ENCODE results near the gene CD44. TPM values are rescaled to one million over a fixed set of nuclear protein-coding genes. Genes with fewer than 3 reads are reported as not detected.

The CD44 gene
- total RNA-seq, 4 donors from 2014 or later = 56.3 to 182 (median 114) TPM

- Histone ChIP-seq H3K4me1 (peaks cover 0 to 34% (median 2%) of the 10 kb centered on the region in 4 donors), H3K9me3 (no peaks in the 10 kb centered on the region), H3K4me3 (no peak overlapping the region), H3K27ac (no peak overlapping the region), H3K27me3 (no peaks in the 10 kb centered on the region), H3K36me3 (no peaks in the 10 kb centered on the region)
- in situ Hi-C loops (cut with MboI; ENCODE audit: low pct_ligation_motif_present in 1 of 4, low pct_unique_long_range_greater_than_20kb in 1 of 4, low sequenced_read_pairs in 3 of 4) = loop anchor here in 1 of 4 donors (10.0 kb wide), 1 partner anchor 244 kb away; no protein-coding TSS in a partner anchor
- 81 to 100% methylated on average over 1 of the region's 1 CpG for WGBS, 2 donors (ENCODE audit: low coverage in 1 of 2)
- no peak for DNase-seq
- intact Hi-C loops (cut with DNase I; ENCODE audit: low total_unique reads) = no loop called here
- no peak for TF ChIP-seq POLR2AphosphoS5 (IDR thresholded peaks at IDR 0.05)
- TF ChIP-seq POLR2A (IDR thresholded peaks at IDR 0.05) = no peak
- TF ChIP-seq EP300 (IDR thresholded peaks at IDR 0.05; ENCODE audit: low read depth) = no peak
- TF ChIP-seq CTCF (IDR thresholded peaks at IDR 0.05) = no peak
These were observed 99.9 kb downstream of the CD44 start for GRCh38 chr11:35238882-35239281.

DNA sequence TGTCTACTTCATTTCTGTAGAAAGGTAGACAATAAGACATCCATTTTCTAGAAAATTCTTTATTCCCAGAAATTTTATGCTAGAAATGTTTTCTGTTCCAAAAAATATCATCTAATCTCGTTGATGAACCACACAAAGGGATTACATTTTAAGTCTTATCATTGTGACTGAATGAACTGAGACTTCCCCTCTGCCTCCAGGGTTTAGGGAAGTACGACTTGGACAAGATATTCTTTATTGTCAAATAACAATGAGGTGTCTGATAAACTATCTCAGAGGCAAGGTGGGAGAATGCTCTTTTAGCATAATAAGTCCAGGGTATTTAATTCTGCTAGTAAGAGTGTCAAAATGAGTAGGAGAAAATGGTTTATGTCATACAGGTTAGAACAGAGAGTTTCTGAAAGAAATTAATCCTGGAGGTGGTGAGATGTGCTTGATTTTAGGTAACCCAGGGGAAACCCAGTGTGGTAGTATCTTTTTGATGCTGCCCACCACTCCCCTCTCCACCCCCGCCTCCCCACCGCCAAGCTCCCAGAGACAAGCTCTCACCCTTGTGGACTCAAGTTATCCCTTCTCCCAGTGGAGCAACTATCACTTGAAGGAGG is 100.6 kb downstream of the CD44 start:
- H3K36me3 ChIP-seq = no peaks in the 10 kb centered on the region
- in situ Hi-C loops (cut with MboI; ENCODE audit: low pct_ligation_motif_present in 1 of 4, low pct_unique_long_range_greater_than_20kb in 1 of 4, low sequenced_read_pairs in 3 of 4) = loop anchor here in 1 of 4 donors (10.0 kb wide), 1 partner anchor 245 kb away; no protein-coding TSS in a partner anchor
- WGBS, 2 donors (ENCODE audit: low coverage in 1 of 2) = 54 to 71% methylated on average over 2 to 4 of the region's 4 CpGs
- no peaks in the 10 kb centered on the region for H3K9me3 ChIP-seq
- no peak overlapping the region for H3K27ac ChIP-seq
- H3K4me1 ChIP-seq = peaks cover 0 to 34% (median 2%) of the 10 kb centered on the region in 4 donors
- no peak for DNase-seq
- no peak overlapping the region for H3K4me3 ChIP-seq
- intact Hi-C loops (cut with DNase I; ENCODE audit: low total_unique reads) = no loop called here
- H3K27me3 ChIP-seq = no peaks in the 10 kb centered on the region
- TF ChIP-seq POLR2AphosphoS5 (IDR thresholded peaks at IDR 0.05) = no peak
- no peak for TF ChIP-seq CTCF (IDR thresholded peaks at IDR 0.05)
- no peak for TF ChIP-seq EP300 (IDR thresholded peaks at IDR 0.05; ENCODE audit: low read depth)
- no peak for TF ChIP-seq POLR2A (IDR thresholded peaks at IDR 0.05)

GRCh38 chr11:35241083-35241482 is 102.1 kb downstream of the CD44 start:
- H3K4me3 ChIP-seq = no peak overlapping the region
- peaks cover 0 to 29% (median 2%) of the 10 kb centered on the region in 4 donors for H3K4me1 ChIP-seq
- H3K27ac ChIP-seq = no peak overlapping the region
- no peak for DNase-seq
- intact Hi-C loops (cut with DNase I; ENCODE audit: low total_unique reads) (no loop called here), in situ Hi-C loops (cut with MboI; ENCODE audit: low pct_ligation_motif_present in 1 of 4, low pct_unique_long_range_greater_than_20kb in 1 of 4, low sequenced_read_pairs in 3 of 4) (no loop called here)
- WGBS, 2 donors (ENCODE audit: low coverage in 1 of 2) = 89 to 100% methylated on average over 1 of the region's 1 CpG
- H3K36me3 ChIP-seq = no peaks in the 10 kb centered on the region
- H3K9me3 ChIP-seq = no peaks in the 10 kb centered on the region
- no peaks in the 10 kb centered on the region for H3K27me3 ChIP-seq
- no peak for TF ChIP-seq POLR2A (IDR thresholded peaks at IDR 0.05)
- TF ChIP-seq POLR2AphosphoS5 (IDR thresholded peaks at IDR 0.05) = no peak
- TF ChIP-seq CTCF (IDR thresholded peaks at IDR 0.05) = no peak
- no peak for TF ChIP-seq EP300 (IDR thresholded peaks at IDR 0.05; ENCODE audit: low read depth)

- Histone ChIP-seq H3K4me1 (peaks cover 0 to 25% (median 3%) of the 10 kb centered on the region in 4 donors), H3K36me3 (no peaks in the 10 kb centered on the region), H3K4me3 (no peak overlapping the region), H3K27me3 (no peaks in the 10 kb centered on the region), H3K27ac (no peak overlapping the region), H3K9me3 (no peaks in the 10 kb centered on the region)
- in situ Hi-C loops (cut with MboI; ENCODE audit: low pct_ligation_motif_present in 1 of 4, low pct_unique_long_range_greater_than_20kb in 1 of 4, low sequenced_read_pairs in 3 of 4) (no loop called here), intact Hi-C loops (cut with DNase I; ENCODE audit: low total_unique reads) (no loop called here)
- 92 to 100% methylated on average over 1 of the region's 1 CpG for WGBS, 2 donors (ENCODE audit: low coverage in 1 of 2)
- no peak for DNase-seq
- no peak for TF ChIP-seq POLR2A (IDR thresholded peaks at IDR 0.05)
- no peak for TF ChIP-seq POLR2AphosphoS5 (IDR thresholded peaks at IDR 0.05)
- TF ChIP-seq CTCF (IDR thresholded peaks at IDR 0.05) = no peak
- no peak for TF ChIP-seq EP300 (IDR thresholded peaks at IDR 0.05; ENCODE audit: low read depth)
These were observed 102.6 kb downstream of the CD44 start for GRCh38 chr11:35241531-35241930.
